Ovary (tissue), 3 donors: Measurements from ENCODE around the gene GOLGA1.

Source experiments
- CTCF ChIP-seq, 3 donors: fragments of 450-650 bp in 2 of 3; fragments of 200-600 bp in 1 of 3; IDR thresholded peaks; one replicate each; pipeline versions ENCODE4 v1.5.1 to v1.8.0; 2016 to 2022; ENCODE audit warnings: antibody characterized with exemption in 3 of 3, mild to moderate bottlenecking in 1 of 3
- EP300 ChIP-seq: sonication (generic); formaldehyde crosslinking; IDR thresholded peaks from one replicate; pipeline ENCODE4 v1.6.1; 2017; ENCODE audit warnings: antibody characterized with exemption
- POLR2A ChIP-seq: fragments of 450-650 bp; IDR thresholded peaks from one replicate; pipeline ENCODE4 v1.6.1; 2017; ENCODE audit warnings: antibody characterized with exemption, mild to moderate bottlenecking, moderate library complexity
- donor health status: DM: no; HTN: no; CAD: no.

GRCh38 chr9:124889006-124889405, 51.9 kb downstream of the GOLGA1 start:
- TF ChIP-seq CTCF (IDR thresholded peaks at IDR 0.05) (no peak), POLR2A (no peak), EP300 (no peak)
